Endothelial cell (in vitro differentiated cells): ENCODE measurements around the gene CGB5. TPM values are rescaled to one million over a fixed set of nuclear protein-coding genes. Genes with fewer than 3 reads are reported as not detected.
A peak's percentile ranks its signal among the peaks of the same experiment; 100 is the strongest.

Experiments
- DNase-seq: peaks from one replicate; pipeline ENCODE4 v3.0.0; 2021; ENCODE audit warnings: low spot score
- H3K27ac Mint-ChIP-seq: one replicate; pipeline ENCODE4 v1.8.0; 2021; ENCODE audit warnings: mixed read lengths, inconsistent platforms; ENCODE audit not compliant: unreplicated experiment
- H3K27me3 Mint-ChIP-seq: one replicate; pipeline ENCODE4 v1.8.0; 2021; ENCODE audit warnings: mild to moderate bottlenecking, moderate library complexity, mixed read lengths, inconsistent platforms; ENCODE audit not compliant: unreplicated experiment
- H3K36me3 Mint-ChIP-seq: one replicate; pipeline ENCODE4 v1.8.0; 2021; ENCODE audit warnings: mild to moderate bottlenecking, low read depth, mixed read lengths, inconsistent platforms; ENCODE audit not compliant: unreplicated experiment
- H3K4me1 Mint-ChIP-seq: one replicate; pipeline ENCODE4 v1.8.0; 2021; ENCODE audit warnings: mild to moderate bottlenecking, mixed read lengths, inconsistent platforms; ENCODE audit not compliant: unreplicated experiment
- H3K4me3 Mint-ChIP-seq: one replicate; pipeline ENCODE4 v1.8.0; 2021; ENCODE audit warnings: mild to moderate bottlenecking, mixed read lengths, inconsistent platforms; ENCODE audit not compliant: unreplicated experiment
- H3K9me3 Mint-ChIP-seq: one replicate; pipeline ENCODE4 v1.8.0; 2021; ENCODE audit warnings: mixed read lengths, inconsistent platforms; ENCODE audit not compliant: unreplicated experiment
- total RNA-seq: library from RNA; stranded (reverse); fragmentation: NEBNext Ultra II Directional; extraction: Animal tissue kit (Norgen Biotek cat#: 25700); gene quantifications from one replicate; pipeline ENCODE4 v1.2.1, GENCODE V29; 2021; ENCODE audit not compliant: unreplicated experiment
- TF ChIP-seq, protein P1 (sequence below): fragments of 200-600 bp; sonication (generic); IDR thresholded peaks from one replicate; pipeline ENCODE4 v1.5.0; 2021; ENCODE audit warnings: antibody characterized with exemption; ENCODE audit not compliant: unreplicated experiment

Gene CGB5
- total RNA-seq, 1 donor from 2014 or later, result not detected

DNA sequence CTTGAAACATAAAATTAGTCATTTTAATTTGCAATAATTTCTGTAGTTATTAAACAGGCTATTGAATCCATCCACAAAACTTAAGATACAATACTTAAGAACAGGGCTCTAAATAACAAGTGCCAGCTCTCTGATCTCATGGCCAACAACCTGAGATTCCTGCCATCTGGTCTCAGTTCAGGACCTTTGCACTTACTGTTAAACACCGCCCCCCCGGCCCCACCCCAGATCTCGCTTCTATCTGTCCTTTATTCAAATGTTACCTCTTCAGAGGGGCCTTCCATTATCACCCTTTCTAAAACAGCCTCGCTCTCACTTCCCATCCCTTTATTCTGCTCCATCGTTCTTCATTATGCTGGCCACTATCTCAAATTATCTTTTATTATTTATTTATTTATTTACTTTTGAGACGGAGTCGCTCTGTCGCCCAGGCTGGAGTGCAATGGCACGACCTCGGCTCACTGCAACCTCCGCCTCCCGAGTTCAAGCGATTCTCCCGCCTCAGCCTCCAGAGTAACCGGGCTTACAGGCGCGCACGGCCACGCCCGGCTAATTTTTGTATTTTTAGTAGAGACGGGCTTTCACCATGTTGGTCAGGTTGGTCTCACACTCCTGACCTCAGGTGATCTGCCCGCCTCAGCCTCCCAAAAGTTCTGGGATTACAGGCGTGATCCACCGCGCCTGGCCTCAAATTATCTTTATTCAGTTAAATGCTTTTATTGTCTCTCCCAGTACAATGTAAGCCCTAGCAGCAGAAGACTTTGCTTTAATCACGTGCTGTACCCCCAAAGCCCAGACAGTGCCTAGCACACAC lies 40.8 kb downstream of the CGB5 start:
- peaks cover 20% of the 10 kb centered on the region for H3K4me1 Mint-ChIP-seq
- TF ChIP-seq, protein P1, sequence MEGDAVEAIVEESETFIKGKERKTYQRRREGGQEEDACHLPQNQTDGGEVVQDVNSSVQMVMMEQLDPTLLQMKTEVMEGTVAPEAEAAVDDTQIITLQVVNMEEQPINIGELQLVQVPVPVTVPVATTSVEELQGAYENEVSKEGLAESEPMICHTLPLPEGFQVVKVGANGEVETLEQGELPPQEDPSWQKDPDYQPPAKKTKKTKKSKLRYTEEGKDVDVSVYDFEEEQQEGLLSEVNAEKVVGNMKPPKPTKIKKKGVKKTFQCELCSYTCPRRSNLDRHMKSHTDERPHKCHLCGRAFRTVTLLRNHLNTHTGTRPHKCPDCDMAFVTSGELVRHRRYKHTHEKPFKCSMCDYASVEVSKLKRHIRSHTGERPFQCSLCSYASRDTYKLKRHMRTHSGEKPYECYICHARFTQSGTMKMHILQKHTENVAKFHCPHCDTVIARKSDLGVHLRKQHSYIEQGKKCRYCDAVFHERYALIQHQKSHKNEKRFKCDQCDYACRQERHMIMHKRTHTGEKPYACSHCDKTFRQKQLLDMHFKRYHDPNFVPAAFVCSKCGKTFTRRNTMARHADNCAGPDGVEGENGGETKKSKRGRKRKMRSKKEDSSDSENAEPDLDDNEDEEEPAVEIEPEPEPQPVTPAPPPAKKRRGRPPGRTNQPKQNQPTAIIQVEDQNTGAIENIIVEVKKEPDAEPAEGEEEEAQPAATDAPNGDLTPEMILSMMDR, result no peak

DNA sequence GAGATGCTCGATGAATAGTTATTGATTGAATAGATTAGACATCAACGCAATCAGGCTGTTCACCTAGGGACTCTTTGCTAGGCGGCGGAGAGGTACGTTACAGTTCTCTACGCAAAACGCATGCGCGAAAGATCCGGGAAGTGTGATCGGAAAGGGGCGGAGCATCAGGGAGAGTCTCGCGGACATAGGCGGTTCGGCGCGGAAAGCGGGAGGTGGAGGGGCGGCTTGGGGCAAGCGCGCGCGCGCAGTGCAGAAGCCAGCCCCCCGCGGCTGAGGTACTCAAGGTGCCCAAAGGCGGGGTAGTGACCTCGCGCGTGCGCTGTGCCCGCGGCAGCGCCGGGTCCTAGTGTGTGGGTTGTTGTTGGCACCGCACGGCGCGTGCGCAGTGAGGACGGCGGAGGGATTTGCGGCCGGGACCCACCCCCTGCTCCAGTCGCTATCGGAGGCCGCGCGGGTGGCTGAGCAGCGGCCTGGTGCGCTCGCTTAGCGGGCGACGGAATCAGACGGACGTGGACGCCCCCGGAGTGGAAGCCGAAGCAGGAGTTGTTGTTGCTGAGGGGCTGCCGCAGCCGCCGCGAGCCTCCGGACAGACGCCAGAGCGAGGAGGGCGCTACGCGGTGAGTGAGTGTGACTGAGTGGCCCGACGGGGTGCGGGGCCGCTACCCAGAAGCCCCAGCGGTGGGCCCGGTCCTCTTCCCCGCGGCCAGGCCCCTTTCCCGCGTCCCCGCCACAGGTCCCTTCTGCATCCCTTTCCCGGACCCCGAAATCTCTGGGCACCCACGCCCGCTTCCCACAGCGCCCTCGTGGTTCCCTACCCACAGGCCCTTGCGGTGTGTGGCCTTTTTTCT lies 41.6 kb downstream of the CGB5 start, which contains the start of gene SNRNP70:
SNRNP70 (plus strand) TSS at position 432 of the 848 bp plus-strand sequence. CDS start 964 bp downstream, outside the sequence.
- Mint-ChIP-seq H3K27ac (peak within 1 kb of the TSS; percentile 95), H3K9me3 (no peaks in the 10 kb centered on the region), H3K4me1 (peaks cover 22% of the 10 kb centered on the region), H3K36me3 (peaks cover 27% of the 10 kb centered on the region), H3K27me3 (peaks cover 9% of the 10 kb centered on the region), H3K4me3 (peak within 1 kb of the TSS; percentile 100)
- DNase-seq, result peak; percentile 100
- TF ChIP-seq, protein P1, result no peak

More for the DNA sequence above, 40.8 kb downstream of the CGB5 start:
- peak overlapping the region; percentile 100 for H3K4me3 Mint-ChIP-seq
- peaks cover 24% of the 10 kb centered on the region for H3K36me3 Mint-ChIP-seq
- no peak for DNase-seq
- peak overlapping the region; percentile 95 for H3K27ac Mint-ChIP-seq
- peaks cover 9% of the 10 kb centered on the region for H3K27me3 Mint-ChIP-seq
- no peaks in the 10 kb centered on the region for H3K9me3 Mint-ChIP-seq

DNA sequence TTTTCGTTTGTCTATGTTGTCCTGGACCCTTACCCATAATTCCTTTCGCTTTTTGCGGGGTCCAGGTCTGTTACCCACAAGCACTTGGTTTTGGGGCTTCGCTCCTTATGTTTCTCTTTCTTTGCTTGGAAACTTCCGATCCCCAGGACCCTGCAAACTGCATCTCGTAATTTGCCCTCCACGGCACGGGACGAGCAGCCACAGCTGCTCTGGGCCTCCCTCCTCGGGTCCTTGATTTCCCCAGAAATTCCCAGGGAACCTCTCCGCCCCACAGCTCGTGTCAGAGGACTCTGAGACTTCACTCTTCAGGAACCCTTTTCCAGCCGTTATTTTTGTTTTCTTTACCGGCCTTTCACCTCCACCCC lies 42.2 kb downstream of the CGB5 start:
- Mint-ChIP-seq H3K4me3 (peak overlapping the region; percentile 100), H3K9me3 (no peaks in the 10 kb centered on the region), H3K27ac (peak overlapping the region; percentile 89), H3K36me3 (peaks cover 33% of the 10 kb centered on the region), H3K4me1 (peaks cover 23% of the 10 kb centered on the region), H3K27me3 (peaks cover 11% of the 10 kb centered on the region)
- TF ChIP-seq, protein P1, result no peak
- no peak for DNase-seq

DNA sequence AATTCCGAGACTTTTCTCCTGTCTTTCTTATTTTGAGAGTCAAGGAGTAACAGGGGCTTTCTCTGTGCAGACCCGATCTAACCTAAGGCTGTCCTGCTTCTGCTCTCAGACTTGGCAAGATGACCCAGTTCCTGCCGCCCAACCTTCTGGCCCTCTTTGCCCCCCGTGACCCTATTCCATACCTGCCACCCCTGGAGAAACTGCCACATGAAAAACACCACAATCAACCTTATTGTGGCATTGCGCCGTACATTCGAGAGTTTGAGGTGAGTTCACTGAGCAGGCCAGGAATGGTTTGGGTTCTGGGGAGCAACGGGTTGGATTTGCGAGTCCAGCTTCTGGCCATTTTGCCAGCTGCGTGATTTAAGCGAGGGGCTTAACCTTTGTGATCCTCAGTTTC lies 42.6 kb downstream of the CGB5 start:
- peaks cover 12% of the 10 kb centered on the region for H3K27me3 Mint-ChIP-seq
- peak overlapping the region; percentile 89 for H3K27ac Mint-ChIP-seq
- TF ChIP-seq, protein P1, result no peak
- peak overlapping the region; percentile 100 for H3K4me3 Mint-ChIP-seq
- H3K4me1 Mint-ChIP-seq, result peaks cover 23% of the 10 kb centered on the region
- DNase-seq, result no peak
- H3K36me3 Mint-ChIP-seq, result peaks cover 35% of the 10 kb centered on the region
- no peaks in the 10 kb centered on the region for H3K9me3 Mint-ChIP-seq
